ENCODE measurements around the gene TRPV4. TPM values are rescaled to one million over a fixed set of nuclear protein-coding genes. Genes with fewer than 3 reads are reported as not detected.

The TRPV4 gene
- total RNA-seq, 2 donors from 2014 or later, result 2.0 to 5.7 TPM

- no peak for DNase-seq (ENCODE audit: low spot score)
- H3K9me3 ChIP-seq, result no peaks in the 10 kb centered on the region
- no peaks in the 10 kb centered on the region for H3K4me1 ChIP-seq (ENCODE audit: control insufficient read depth in 1 of 2, low read depth in 2 of 2)
- no peak overlapping the region for H3K4me3 ChIP-seq
- TF ChIP-seq CTCF (IDR thresholded peaks at IDR 0.05), result no peak
- H3K27ac ChIP-seq, result no peak overlapping the region
- no peaks in the 10 kb centered on the region for H3K27me3 ChIP-seq (replicated peaks; ENCODE audit: insufficient read depth)
- ATAC-seq (ENCODE audit: insufficient number of reproducible peaks, low FRiP score, low read depth), result no peak
- H3K36me3 ChIP-seq, result no peaks in the 10 kb centered on the region
Measured at GRCh38 chr12:109813810-109814416, 19.3 kb downstream of the TRPV4 start.

- no peak for TF ChIP-seq CTCF (IDR thresholded peaks at IDR 0.05)
Measured at GRCh38 chr12:109811624-109811995, 21.6 kb downstream of the TRPV4 start.

GRCh38 chr12:109810954-109811623 is 22.1 kb downstream of the TRPV4 start:
- Histone ChIP-seq H3K4me3 (no peak overlapping the region), H3K4me1 (ENCODE audit: control insufficient read depth in 1 of 2, low read depth in 2 of 2) (no peaks in the 10 kb centered on the region), H3K9me3 (no peaks in the 10 kb centered on the region), H3K27me3 (replicated peaks; ENCODE audit: insufficient read depth) (no peaks in the 10 kb centered on the region), H3K36me3 (no peaks in the 10 kb centered on the region), H3K27ac (no peak overlapping the region)
- no peak for TF ChIP-seq CTCF (IDR thresholded peaks at IDR 0.05)
- no peak for ATAC-seq (ENCODE audit: insufficient number of reproducible peaks, low FRiP score, low read depth)
- DNase-seq (ENCODE audit: low spot score), result no peak

More at GRCh38 chr12:109811624-109811995, 21.6 kb downstream of the TRPV4 start:
- Histone ChIP-seq H3K9me3 (no peaks in the 10 kb centered on the region), H3K27ac (no peak overlapping the region), H3K27me3 (replicated peaks; ENCODE audit: insufficient read depth) (no peaks in the 10 kb centered on the region), H3K4me1 (ENCODE audit: control insufficient read depth in 1 of 2, low read depth in 2 of 2) (no peaks in the 10 kb centered on the region), H3K36me3 (no peaks in the 10 kb centered on the region), H3K4me3 (no peak overlapping the region)
- DNase-seq (ENCODE audit: low spot score) (no peak), ATAC-seq (ENCODE audit: insufficient number of reproducible peaks, low FRiP score, low read depth) (no peak)

- ATAC-seq (ENCODE audit: insufficient number of reproducible peaks, low FRiP score, low read depth) (no peak), DNase-seq (ENCODE audit: low spot score) (no peak)
- TF ChIP-seq CTCF (IDR thresholded peaks at IDR 0.05), result no peak
- H3K9me3 ChIP-seq, result no peaks in the 10 kb centered on the region
- no peak overlapping the region for H3K4me3 ChIP-seq
- no peak overlapping the region for H3K27ac ChIP-seq
- H3K27me3 ChIP-seq (replicated peaks; ENCODE audit: insufficient read depth), result no peaks in the 10 kb centered on the region
- H3K36me3 ChIP-seq, result no peaks in the 10 kb centered on the region
- no peaks in the 10 kb centered on the region for H3K4me1 ChIP-seq (ENCODE audit: control insufficient read depth in 1 of 2, low read depth in 2 of 2)
Measured at GRCh38 chr12:109808876-109809646, 24.1 kb downstream of the TRPV4 start.

GRCh38 chr12:109807954-109808643 is 25.1 kb downstream of the TRPV4 start:
- Histone ChIP-seq H3K36me3 (no peaks in the 10 kb centered on the region), H3K4me1 (ENCODE audit: control insufficient read depth in 1 of 2, low read depth in 2 of 2) (no peaks in the 10 kb centered on the region), H3K27me3 (replicated peaks; ENCODE audit: insufficient read depth) (no peaks in the 10 kb centered on the region), H3K27ac (no peak overlapping the region), H3K4me3 (no peak overlapping the region), H3K9me3 (no peaks in the 10 kb centered on the region)
- no peak for DNase-seq (ENCODE audit: low spot score)
- no peak for ATAC-seq (ENCODE audit: insufficient number of reproducible peaks, low FRiP score, low read depth)
- TF ChIP-seq CTCF (IDR thresholded peaks at IDR 0.05), result no peak
